Esophagus squamous epithelium (tissue), 5 donors: ENCODE data around the gene COL23A1. TPM values are rescaled to one million over a fixed set of nuclear protein-coding genes. Genes with fewer than 3 reads are reported as not detected.

Experiments used
- DNase-seq: peaks from one replicate; lab custom pipeline; 2025; lab: John Stamatoyannopoulos, UW
- H3K27ac ChIP-seq, 4 donors: fragments of 200-600 bp; sonication (generic); one replicate each; pipeline ENCODE4 v1.5.1; 2016 to 2019; ENCODE audit warnings: mild to moderate bottlenecking in 1 of 4
- H3K27me3 ChIP-seq, 4 donors: fragments of 200-600 bp; sonication (generic); 1 replicate in 3 of 4; 2 replicates in 1 of 4; pipeline versions ENCODE4 v1.5.1 to v1.6.0; 2017 to 2021; ENCODE audit warnings: antibody characterized with exemption in 1 of 4
- H3K36me3 ChIP-seq, 3 donors: fragments of 200-600 bp; sonication (generic); one replicate each; pipeline ENCODE4 v1.5.1; 2016 to 2019
- H3K4me1 ChIP-seq, 3 donors: fragments of 200-600 bp; sonication (generic); one replicate each; pipeline ENCODE4 v1.5.1; 2017 to 2019
- H3K4me3 ChIP-seq, 4 donors: fragments of 200-600 bp; sonication (generic); 1 replicate in 3 of 4; 2 replicates in 1 of 4; pipeline ENCODE4 v1.5.1; 2016 to 2019; ENCODE audit warnings: mild to moderate bottlenecking in 2 of 4, moderate library complexity in 1 of 4
- H3K9me3 ChIP-seq, 3 donors: fragments of 200-600 bp; sonication (generic); one replicate each; pipeline ENCODE4 v1.5.1; 2016 to 2019
- CTCF ChIP-seq, 6 experiments: fragments of 450-650 bp in 4 of 6; fragments of 200-600 bp in 2 of 6; sonication (generic) in 2 of 6; IDR thresholded peaks; one replicate each; pipeline ENCODE4 v1.5.1; 2016 to 2019; ENCODE audit warnings: antibody characterized with exemption in 6 of 6, mild to moderate bottlenecking in 4 of 6, moderate library complexity in 4 of 6
- POLR2A ChIP-seq, 4 donors: fragments of 450-650 bp; IDR thresholded peaks; one replicate each; pipeline ENCODE4 v1.6.1; 2017; ENCODE audit warnings: antibody characterized with exemption in 4 of 4, mild to moderate bottlenecking in 4 of 4, moderate library complexity in 3 of 4
- WGBS, 2 donors: methylation state at CpG; one replicate each; pipeline ENCODE4 v1.1.5; 2018; 5-methylcytosine and 5-hydroxymethylcytosine counted together
- intact Hi-C: fragments of 100-400 bp; cut with DNase I; formaldehyde crosslinking; loops from one replicate; pipeline ENCODE4 v1.15.0; 2022
- total RNA-seq, 4 donors: library from RNA; depleted of rRNA; stranded (reverse); fragments of >200 nt; gene quantifications; one replicate each; pipeline ENCODE4 v1.1.0, GENCODE V29; 2016
- donor health status: DM: yes; HTN: yes; CAD: no.

Gene COL23A1
- total RNA-seq, 4 donors from 2014 or later, result 0.41 to 1.5 (median 0.44) TPM; not detected in 1

DNA sequence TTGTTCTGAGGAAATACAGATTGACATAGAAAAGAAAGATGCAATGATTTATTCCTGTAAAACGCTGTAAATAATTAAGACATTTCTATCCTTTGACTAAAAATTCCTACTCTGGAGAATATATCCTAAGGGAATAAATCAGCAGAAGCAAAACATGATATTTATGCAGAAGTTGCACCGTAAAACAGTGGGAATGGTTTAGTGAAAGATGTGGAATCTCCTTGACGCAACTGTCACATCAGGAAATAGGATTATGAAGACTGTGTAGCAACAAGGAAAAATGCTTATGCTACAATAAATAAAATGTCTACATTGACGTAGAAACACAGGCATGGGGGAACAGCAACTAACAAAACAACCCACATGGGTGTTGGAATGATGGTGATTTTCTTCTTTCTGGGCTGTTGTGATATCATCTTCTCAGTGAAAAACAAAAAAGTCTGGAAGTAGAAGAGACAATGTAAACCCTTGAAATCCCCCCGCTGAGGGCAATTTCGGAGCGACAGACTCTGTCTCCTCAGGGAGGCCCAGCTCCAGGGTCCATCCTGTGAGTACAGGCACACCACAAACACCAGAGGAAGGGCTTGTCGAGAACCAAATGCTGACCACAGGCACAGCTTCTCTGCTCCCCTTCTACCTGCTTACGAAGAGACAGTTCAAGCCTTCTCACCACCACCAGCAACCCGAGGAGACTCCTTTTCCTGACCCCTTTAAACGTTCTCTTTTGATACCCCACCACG is 25.2 kb downstream of the COL23A1 start:
- no peak overlapping the region for H3K27ac ChIP-seq
- H3K4me1 ChIP-seq, result peaks cover 0 to 4% (median 0%) of the 10 kb centered on the region in 3 donors
- no peaks in the 10 kb centered on the region for H3K36me3 ChIP-seq
- TF ChIP-seq CTCF (IDR thresholded peaks at IDR 0.05) (no peak), POLR2A (IDR thresholded peaks at IDR 0.05) (no peak)
- H3K9me3 ChIP-seq, result no peaks in the 10 kb centered on the region
- intact Hi-C loops, result no loop called here
- DNase-seq, result no peak
- WGBS, 2 donors, result 73% methylated on average over 11 to 12 of the region's 12 CpGs
- no peak overlapping the region for H3K4me3 ChIP-seq
- H3K27me3 ChIP-seq, result peaks cover 0 to 7% (median 0%) of the 10 kb centered on the region in 4 donors

- H3K9me3 ChIP-seq, result no peaks in the 10 kb centered on the region
- H3K27me3 ChIP-seq, result peaks cover 0 to 10% (median 0%) of the 10 kb centered on the region in 4 donors
- intact Hi-C loops, result no loop called here
- peaks cover 0 to 4% (median 0%) of the 10 kb centered on the region in 3 donors for H3K4me1 ChIP-seq
- H3K27ac ChIP-seq, result no peak overlapping the region
- no peak for DNase-seq
- WGBS, 2 donors, result 36 to 49% methylated on average over 4 of the region's 4 CpGs
- no peak overlapping the region for H3K4me3 ChIP-seq
- H3K36me3 ChIP-seq, result no peaks in the 10 kb centered on the region
- TF ChIP-seq POLR2A (IDR thresholded peaks at IDR 0.05), result no peak
- no peak for TF ChIP-seq CTCF (IDR thresholded peaks at IDR 0.05)
Observed at GRCh38 chr5:178564397-178564796, 25.8 kb downstream of the COL23A1 start.

- peaks cover 0 to 10% (median 0%) of the 10 kb centered on the region in 4 donors for H3K27me3 ChIP-seq
- 78 to 84% methylated on average over 8 of the region's 8 CpGs for WGBS, 2 donors
Observed at GRCh38 chr5:178563621-178564020, 26.6 kb downstream of the COL23A1 start.

DNA sequence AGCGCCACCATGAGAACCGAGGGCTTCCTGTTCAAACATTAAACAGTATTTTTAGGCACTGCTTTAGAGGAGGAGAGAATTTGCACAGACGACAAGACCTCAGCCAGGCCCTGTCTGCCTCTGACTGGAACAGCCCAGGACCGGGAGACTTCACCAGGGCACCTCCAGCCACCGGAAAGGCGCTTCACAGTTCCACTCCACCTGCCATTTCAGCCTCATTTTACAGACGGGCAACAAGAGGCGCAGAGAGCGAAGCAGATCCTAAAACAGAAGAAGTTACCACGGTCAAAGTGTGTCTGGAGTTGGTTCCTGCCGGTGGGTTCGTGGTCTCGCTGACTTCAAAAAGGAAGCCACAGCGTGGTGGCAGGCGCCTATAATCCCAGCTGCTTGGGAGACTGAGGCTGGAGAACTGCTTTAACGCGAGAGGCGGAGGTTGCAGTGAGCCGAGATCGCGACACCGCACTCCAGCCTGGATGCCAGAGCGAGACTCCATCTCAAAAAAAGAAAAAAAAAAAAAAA is 28.4 kb downstream of the COL23A1 start:
- no peak overlapping the region for H3K4me3 ChIP-seq
- H3K27me3 ChIP-seq, result peaks cover 0 to 10% (median 0%) of the 10 kb centered on the region in 4 donors
- WGBS, 2 donors, result 70 to 74% methylated on average over 13 to 21 of the region's 23 CpGs
- H3K36me3 ChIP-seq, result no peaks in the 10 kb centered on the region
- peaks cover 0 to 4% (median 0%) of the 10 kb centered on the region in 3 donors for H3K4me1 ChIP-seq
- DNase-seq, result no peak
- intact Hi-C loops, result no loop called here
- H3K9me3 ChIP-seq, result no peaks in the 10 kb centered on the region
- TF ChIP-seq POLR2A (IDR thresholded peaks at IDR 0.05) (no peak), CTCF (IDR thresholded peaks at IDR 0.05) (no peak)
- no peak overlapping the region for H3K27ac ChIP-seq

More at GRCh38 chr5:178563621-178564020, 26.6 kb downstream of the COL23A1 start:
- no peak overlapping the region for H3K27ac ChIP-seq
- DNase-seq, result no peak
- no peaks in the 10 kb centered on the region for H3K9me3 ChIP-seq
- H3K4me3 ChIP-seq, result no peak overlapping the region
- H3K4me1 ChIP-seq, result peaks cover 0 to 4% (median 0%) of the 10 kb centered on the region in 3 donors
- TF ChIP-seq CTCF (IDR thresholded peaks at IDR 0.05) (no peak), POLR2A (IDR thresholded peaks at IDR 0.05) (no peak)
- H3K36me3 ChIP-seq, result no peaks in the 10 kb centered on the region
- intact Hi-C loops, result no loop called here

- Histone ChIP-seq H3K9me3 (no peaks in the 10 kb centered on the region), H3K27me3 (peaks cover 0 to 10% (median 0%) of the 10 kb centered on the region in 4 donors), H3K36me3 (no peaks in the 10 kb centered on the region), H3K4me1 (peaks cover 0 to 4% (median 0%) of the 10 kb centered on the region in 3 donors), H3K27ac (no peak overlapping the region), H3K4me3 (no peak overlapping the region)
- intact Hi-C loops, result no loop called here
- TF ChIP-seq CTCF (IDR thresholded peaks at IDR 0.05), result no peak
- no peak for TF ChIP-seq POLR2A (IDR thresholded peaks at IDR 0.05)
- WGBS, 2 donors, result 69 to 81% methylated on average over 7 of the region's 7 CpGs
- DNase-seq, result no peak
Observed at GRCh38 chr5:178560911-178561310, 29.3 kb downstream of the COL23A1 start.
